G401 (cell line): ENCODE data around the gene PDYN. TPM values are rescaled to one million over a fixed set of nuclear protein-coding genes. Genes with fewer than 3 reads are reported as not detected.
A peak's percentile ranks its signal among the peaks of the same experiment; 100 is the strongest.

Source experiments
- DNase-seq: peaks from one replicate; pipeline ENCODE4 v3.0.0-alpha.2; 2015; ENCODE audit warnings: low spot score
- in situ Hi-C: cut with HindIII; loops from 2 replicates; pipeline ENCODE4 v1.10.0; 2016; ENCODE audit warnings: low sequenced_read_pairs, mixed read lengths
- total RNA-seq: library from RNA; depleted of rRNA; stranded (reverse); fragments of >200 nt; shearing (Covaris generic); gene quantifications from 2 replicates; pipeline ENCODE4 v1.2.3, GENCODE V29; 2014

The PDYN gene
- total RNA-seq, 1 experiment from 2014 or later, result not detected

GRCh38 chr20:1997483-1998192, 3.8 kb upstream of the PDYN start:
- in situ Hi-C loops, result no loop called here
- no peak for DNase-seq

- no peak for DNase-seq
- in situ Hi-C loops, result no loop called here
Observed at GRCh38 chr20:1995531-1996310, 1.9 kb upstream of the PDYN start.

- DNase-seq, result peak; percentile 36
- in situ Hi-C loops, result no loop called here
Observed at GRCh38 chr20:1994627-1995026, 769 bp upstream of the PDYN start.

- DNase-seq, result no peak
- in situ Hi-C loops, result no loop called here
Observed at GRCh38 chr20:1992359-1993110, 1.3 kb downstream of the PDYN start.

GRCh38 chr20:1987826-1988225, 6.0 kb downstream of the PDYN start:
- in situ Hi-C loops, result no loop called here
- no peak for DNase-seq

GRCh38 chr20:1983301-1983700, 10.6 kb downstream of the PDYN start:
- DNase-seq, result no peak
- in situ Hi-C loops, result no loop called here

GRCh38 chr20:1982686-1983085, 11.2 kb downstream of the PDYN start:
- in situ Hi-C loops, result no loop called here
- DNase-seq, result no peak

GRCh38 chr20:1979106-1979778, 14.6 kb downstream of the PDYN start:
- in situ Hi-C loops, result no loop called here

GRCh38 chr20:1975291-1975690, 18.6 kb downstream of the PDYN start:
- DNase-seq, result no peak
- in situ Hi-C loops, result no loop called here

More at GRCh38 chr20:1979106-1979778, 14.6 kb downstream of the PDYN start:
- DNase-seq, result peak; percentile 93

GRCh38 chr20:1973601-1974440, 20.0 kb downstream of the PDYN start:
- in situ Hi-C loops, result no loop called here
- peak; percentile 66 for DNase-seq

- in situ Hi-C loops, result no loop called here
- DNase-seq, result no peak
Observed at GRCh38 chr20:1971893-1972586, 21.8 kb downstream of the PDYN start.

- in situ Hi-C loops, result no loop called here
- DNase-seq, result no peak
Observed at GRCh38 chr20:1968964-1969363, 24.9 kb downstream of the PDYN start.

GRCh38 chr20:1965520-1966351, 28.1 kb downstream of the PDYN start:
- DNase-seq, result peak; percentile 79
- in situ Hi-C loops, result no loop called here

GRCh38 chr20:1964659-1965405, 29.0 kb downstream of the PDYN start:
- no peak for DNase-seq
- in situ Hi-C loops, result no loop called here

- DNase-seq, result no peak
- in situ Hi-C loops, result no loop called here
Observed at GRCh38 chr20:1964061-1964460, 29.8 kb downstream of the PDYN start.

- in situ Hi-C loops, result no loop called here
- no peak for DNase-seq
Observed at GRCh38 chr20:1961374-1961773, 32.5 kb downstream of the PDYN start.

- in situ Hi-C loops, result no loop called here
- DNase-seq, result no peak
Observed at GRCh38 chr20:1959156-1959555, 34.7 kb downstream of the PDYN start.
